IPS DF 6.9 (cell line): ENCODE results near the gene RAB21.

Source experiments
- DNase-seq: peaks from one replicate; pipeline ENCODE4 v3.0.0-alpha.2; 2013; ENCODE audit warnings: low read depth, low spot score
- H3K27ac ChIP-seq: one replicate; pipeline ENCODE4 v1.5.1; 2013; ENCODE audit warnings: low read length, control low read depth
- H3K27me3 ChIP-seq: 2 replicates; pipeline ENCODE4 v1.6.1; 2013; ENCODE audit warnings: mild to moderate bottlenecking, low read length; ENCODE audit not compliant: control insufficient read depth, insufficient read depth
- H3K36me3 ChIP-seq: 2 replicates; pipeline ENCODE4 v1.6.1; 2013; ENCODE audit warnings: low read length; ENCODE audit not compliant: control insufficient read depth, insufficient read depth
- H3K4me1 ChIP-seq: 2 replicates; pipeline ENCODE4 v1.6.1; 2013; ENCODE audit warnings: low read length; ENCODE audit not compliant: control insufficient read depth, insufficient read depth
- H3K4me3 ChIP-seq: 2 replicates; pipeline ENCODE4 v1.5.1; 2013; ENCODE audit warnings: mild to moderate bottlenecking, low read length
- H3K9me3 ChIP-seq: 2 replicates; pipeline ENCODE4 v1.6.1; 2013; ENCODE audit warnings: low read length, inconsistent platforms; ENCODE audit not compliant: control insufficient read depth, insufficient read depth
- WGBS: extraction: QIAGEN DNeasy Blood & Tissue Kit; methylation state at CpG from one replicate; pipeline ENCODE4 v1.1.7; 2013; ENCODE audit warnings: mixed read lengths, missing lambda C conversion rate; ENCODE audit not compliant: insufficient read length, insufficient coverage; 5-methylcytosine and 5-hydroxymethylcytosine counted together

RAB21 gene

DNA sequence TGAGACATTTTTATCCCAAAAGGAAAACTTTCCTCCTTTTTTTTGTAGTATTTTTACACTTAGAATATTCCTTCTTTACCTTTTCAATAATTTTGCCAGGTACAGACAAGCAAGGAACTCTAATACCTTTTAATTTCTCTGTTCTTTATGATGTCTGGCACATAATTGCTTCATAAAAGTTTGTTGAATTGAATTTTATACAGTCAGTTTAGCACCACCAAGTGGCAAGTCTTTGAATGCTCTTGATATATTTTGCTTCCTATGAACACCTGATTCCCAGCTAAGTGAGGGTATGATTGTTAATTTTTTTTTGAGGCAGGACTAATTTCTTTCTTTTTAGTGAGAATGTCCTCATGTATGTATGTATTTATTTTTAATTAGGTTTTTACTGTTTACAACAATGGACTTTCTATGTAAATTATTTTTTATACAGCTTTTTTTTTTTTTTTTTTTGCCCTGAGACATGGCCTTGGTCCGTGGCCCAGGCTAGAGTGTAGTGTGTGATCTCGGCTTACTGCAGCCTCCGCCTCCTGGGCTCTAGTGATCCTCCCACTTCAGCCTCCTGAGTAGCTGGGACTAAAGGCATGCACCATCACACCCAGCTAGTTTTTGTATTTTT is 91.8 kb downstream of the RAB21 start:
- no peak for DNase-seq
- H3K4me1 ChIP-seq, result no peaks in the 10 kb centered on the region
- H3K36me3 ChIP-seq, result no peaks in the 10 kb centered on the region
- no peak overlapping the region for H3K27ac ChIP-seq
- no peaks in the 10 kb centered on the region for H3K9me3 ChIP-seq
- no CpG with 5 or more reads among the region's 3 CpGs for WGBS
- no peaks in the 10 kb centered on the region for H3K27me3 ChIP-seq
- H3K4me3 ChIP-seq, result no peak overlapping the region

DNA sequence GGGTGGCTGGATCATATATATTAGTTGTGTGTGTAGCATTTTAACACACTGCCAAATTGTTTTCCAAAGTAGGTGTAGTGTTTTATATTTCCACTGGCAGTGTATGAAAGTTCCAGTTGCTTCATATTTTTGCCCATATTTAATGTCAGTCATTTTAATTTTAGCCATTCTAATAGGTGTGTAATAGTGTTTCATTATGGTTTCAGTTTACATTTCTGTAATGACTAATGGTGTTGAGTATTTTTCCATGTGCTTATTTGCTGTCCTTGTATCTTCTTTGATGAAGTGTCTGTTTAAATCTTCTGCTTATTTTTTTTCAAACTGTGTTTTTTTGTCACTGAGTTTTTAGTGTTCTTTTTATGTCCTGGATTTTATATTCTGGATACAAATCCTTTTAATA is 93.5 kb downstream of the RAB21 start:
- Histone ChIP-seq H3K27me3 (no peaks in the 10 kb centered on the region), H3K9me3 (no peaks in the 10 kb centered on the region; the same call in 1 of the 2 replicates), H3K4me3 (no peak overlapping the region), H3K36me3 (no peaks in the 10 kb centered on the region), H3K4me1 (no peaks in the 10 kb centered on the region), H3K27ac (no peak overlapping the region)
- DNase-seq, result no peak

DNA sequence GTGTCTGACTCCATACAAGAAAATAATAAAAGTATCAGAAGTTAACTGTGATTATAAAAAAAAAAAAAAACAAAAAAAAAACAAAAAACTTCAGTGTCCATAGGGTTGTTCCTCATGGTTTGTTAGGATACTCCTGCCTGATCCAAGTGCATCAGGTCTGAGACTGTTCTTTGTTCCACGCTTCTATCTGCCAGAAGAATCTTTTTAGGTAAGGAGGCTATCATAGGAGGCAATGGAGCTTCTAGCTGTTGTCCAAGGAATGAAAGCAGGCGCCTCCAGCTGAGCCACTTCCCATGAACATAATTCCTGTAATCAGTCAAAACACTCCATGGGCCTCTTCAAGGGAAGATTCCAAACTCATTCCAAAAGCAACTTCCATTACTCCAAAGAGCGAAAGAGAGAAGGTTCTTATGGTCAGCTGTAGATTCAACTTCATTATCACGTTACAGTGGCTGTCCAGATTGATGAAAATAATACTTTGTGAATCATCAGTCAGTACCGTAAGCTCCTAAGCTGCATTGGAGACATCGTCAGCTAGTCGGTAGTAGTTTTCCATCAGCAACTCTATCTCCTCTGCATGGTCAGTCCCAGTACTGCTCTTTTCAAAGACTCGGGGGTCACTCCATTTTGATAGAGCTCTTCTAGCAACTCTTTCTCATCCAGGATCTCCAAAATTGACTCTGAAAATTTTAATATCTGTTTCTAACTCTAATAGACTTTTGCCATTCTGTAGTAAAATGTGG is 94.6 kb downstream of the RAB21 start:
- DNase-seq, result no peak
- Histone ChIP-seq H3K27me3 (no peaks in the 10 kb centered on the region), H3K4me3 (no peak overlapping the region), H3K27ac (no peak overlapping the region), H3K9me3 (no peaks in the 10 kb centered on the region; the same call in 1 of the 2 replicates), H3K36me3 (no peaks in the 10 kb centered on the region), H3K4me1 (no peaks in the 10 kb centered on the region)
- no CpG with 5 or more reads among the region's 8 CpGs for WGBS
